ENCODE data around the gene OR13C4. TPM values are rescaled to one million over a fixed set of nuclear protein-coding genes. Genes with fewer than 3 reads are reported as not detected.

Gene OR13C4
- total and polyA plus RNA-seq, 2 donors (not counting 1 experiment from before 2014, with no cell fraction given), result not detected

DNA sequence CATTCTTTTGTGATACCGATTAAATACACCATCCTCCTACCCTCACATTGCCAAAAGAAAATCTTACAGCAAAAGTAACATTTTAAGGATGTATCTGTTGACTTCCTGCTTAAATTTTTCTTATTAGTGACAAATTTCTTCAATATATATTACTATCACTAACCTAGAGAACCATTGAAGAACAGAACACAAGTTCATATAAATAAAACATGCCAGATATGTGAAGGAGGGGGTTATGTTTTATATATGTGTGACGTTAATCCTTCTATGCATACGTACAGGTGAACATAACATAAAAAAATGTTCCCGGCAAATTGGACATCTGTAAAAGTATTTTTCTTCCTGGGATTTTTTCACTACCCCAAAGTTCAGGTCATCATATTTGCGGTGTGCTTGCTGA lies 23.0 kb downstream of the OR13C4 start, which contains the start of gene OR13F1:
Gene OR13F1 (plus strand): TSS at position 301 of the 400 bp plus-strand sequence. CDS start 0 bp downstream, at position 301.
- intact Hi-C loops (cut with micrococcal nuclease), result no loop called here

DNA sequence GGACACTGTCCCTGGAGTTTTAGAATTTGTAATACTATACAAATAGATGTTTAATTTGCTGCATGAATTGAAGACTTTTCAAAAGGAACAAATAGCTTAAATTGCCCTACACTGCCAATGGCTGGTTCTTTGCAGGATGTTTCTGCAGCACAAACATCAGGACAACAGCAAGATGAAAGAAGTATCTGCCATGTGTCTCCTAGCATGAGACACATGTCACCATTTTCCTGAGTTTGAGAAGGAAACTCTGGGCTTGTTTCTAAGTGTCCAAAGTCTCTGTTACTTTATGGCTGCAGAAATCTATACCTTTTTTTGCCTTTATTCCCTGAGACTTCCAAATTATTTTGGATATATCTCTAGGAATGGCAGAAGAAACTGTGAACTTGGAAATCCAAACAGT lies 23.6 kb downstream of the OR13C4 start:
- Histone ChIP-seq H3K27ac (ENCODE audit: low read length in 2 of 2) (no peak overlapping the region), H3K36me3 (replicated peaks in 1 of 2; ENCODE audit: control extremely low read depth in 1 of 2, control insufficient read depth in 1 of 2, extremely low read depth in 1 of 2, insufficient read depth in 2 of 2, low read length in 1 of 2) (no peaks in the 10 kb centered on the region), H3K4me1 (ENCODE audit: control insufficient read depth in 2 of 2, insufficient read depth in 2 of 2, low read length in 2 of 2) (no peaks in the 10 kb centered on the region), H3K79me2 (ENCODE audit: control insufficient read depth, insufficient read depth, low read length) (no peaks in the 10 kb centered on the region), H4K20me1 (ENCODE audit: control insufficient read depth, insufficient read depth, low read length, poor library complexity, severe bottlenecking) (no peaks in the 10 kb centered on the region), H3K9ac (ENCODE audit: low read length) (no peak overlapping the region), H3K27me3 (replicated peaks in 1 of 4; ENCODE audit: control extremely low read depth in 1 of 4, control insufficient read depth in 3 of 4, insufficient read depth in 4 of 4, low read length in 3 of 4) (peaks cover 0 to 2% (median 0%) of the 10 kb centered on the region in 4 experiments), H3K9me3 (ENCODE audit: control extremely low read depth in 1 of 3, control insufficient read depth in 2 of 3, insufficient read depth in 1 of 3, low read length in 2 of 3) (no peaks in the 10 kb centered on the region), H3K4me3 (ENCODE audit: control extremely low read depth in 1 of 5, extremely low read depth in 1 of 5, insufficient read depth in 1 of 5, low read depth in 2 of 5, low read length in 4 of 5) (no peak overlapping the region), H2AFZ (ENCODE audit: insufficient read depth, low read depth, low read length, poor library complexity, severe bottlenecking) (no peak overlapping the region), H3K4me2 (replicated peaks; ENCODE audit: low read depth, low read length, poor library complexity, severe bottlenecking) (no peak overlapping the region)
- CTCF ChIA-PET, result no interaction called here
- DNase-seq (no peak), ATAC-seq (ENCODE audit: low read depth) (no peak)
- no peak overlapping the region for H3K27ac Mint-ChIP-seq
- POLR2A ChIA-PET, result no interaction called here
- H3K9me3 Mint-ChIP-seq (ENCODE audit: insufficient read depth), result no peaks in the 10 kb centered on the region
- no peaks in the 10 kb centered on the region for H3K27me3 Mint-ChIP-seq
- H3K4me1 Mint-ChIP-seq, result no peaks in the 10 kb centered on the region
- intact Hi-C loops (cut with micrococcal nuclease), result no loop called here
- no peak for TF ChIP-seq CTCF (IDR thresholded peaks at IDR 0.05)
- TF ChIP-seq EZH2 (IDR thresholded peaks at IDR 0.05; ENCODE audit: borderline replicate concordance, insufficient read depth, low read depth, low read length, poor library complexity, severe bottlenecking), result no peak
- H3K4me3 Mint-ChIP-seq, result no peak overlapping the region

More for the DNA sequence above, 23.0 kb downstream of the OR13C4 start, which contains the start of gene OR13F1:
- Histone ChIP-seq H2AFZ (ENCODE audit: insufficient read depth, low read depth, low read length, poor library complexity, severe bottlenecking) (no peak within 1 kb of the TSS), H3K9me3 (ENCODE audit: control extremely low read depth in 1 of 3, control insufficient read depth in 2 of 3, insufficient read depth in 1 of 3, low read length in 2 of 3) (no peaks in the 10 kb centered on the region), H3K79me2 (ENCODE audit: control insufficient read depth, insufficient read depth, low read length) (no peaks in the 10 kb centered on the region), H3K27ac (ENCODE audit: low read length in 2 of 2) (no peak within 1 kb of the TSS), H3K36me3 (replicated peaks in 1 of 2; ENCODE audit: control extremely low read depth in 1 of 2, control insufficient read depth in 1 of 2, extremely low read depth in 1 of 2, insufficient read depth in 2 of 2, low read length in 1 of 2) (no peaks in the 10 kb centered on the region), H3K4me1 (ENCODE audit: control insufficient read depth in 2 of 2, insufficient read depth in 2 of 2, low read length in 2 of 2) (no peaks in the 10 kb centered on the region), H3K9ac (ENCODE audit: low read length) (no peak within 1 kb of the TSS), H3K4me3 (ENCODE audit: control extremely low read depth in 1 of 5, extremely low read depth in 1 of 5, insufficient read depth in 1 of 5, low read depth in 2 of 5, low read length in 4 of 5) (no peak within 1 kb of the TSS), H3K27me3 (replicated peaks in 1 of 4; ENCODE audit: control extremely low read depth in 1 of 4, control insufficient read depth in 3 of 4, insufficient read depth in 4 of 4, low read length in 3 of 4) (peaks cover 0 to 2% (median 0%) of the 10 kb centered on the region in 4 experiments), H4K20me1 (ENCODE audit: control insufficient read depth, insufficient read depth, low read length, poor library complexity, severe bottlenecking) (no peaks in the 10 kb centered on the region), H3K4me2 (replicated peaks; ENCODE audit: low read depth, low read length, poor library complexity, severe bottlenecking) (no peak within 1 kb of the TSS)
- 92% methylated on average over 3 of the region's 5 CpGs for WGBS (ENCODE audit: insufficient coverage)
- H3K27ac Mint-ChIP-seq, result no peak within 1 kb of the TSS
- H3K9me3 Mint-ChIP-seq (ENCODE audit: insufficient read depth), result no peaks in the 10 kb centered on the region
- ATAC-seq (ENCODE audit: low read depth), result no peak
- ChIA-PET POLR2A (no interaction called here), CTCF (no interaction called here)
- H3K27me3 Mint-ChIP-seq, result no peaks in the 10 kb centered on the region
- DNase-seq, result no peak
- H3K4me1 Mint-ChIP-seq, result no peaks in the 10 kb centered on the region
- no peak within 1 kb of the TSS for H3K4me3 Mint-ChIP-seq
- no peak for TF ChIP-seq CTCF (IDR thresholded peaks at IDR 0.05)
- no peak for TF ChIP-seq EZH2 (IDR thresholded peaks at IDR 0.05; ENCODE audit: borderline replicate concordance, insufficient read depth, low read depth, low read length, poor library complexity, severe bottlenecking)

Data from B cell (primary cell).